T-helper 2 cell treated with Interferon-gamma antibody and Interleukin-4, amounts not matched to agents 5 μg/mL and 100 μg/mL, for 36 hours (primary cell): ENCODE results near the gene STK10.

Source experiments
- DNase-seq: peaks from one replicate; pipeline ENCODE4 v3.0.0; 2021; ENCODE audit warnings: low spot score
- H3K27ac Mint-ChIP-seq: one replicate; pipeline ENCODE4 v1.8.0; 2021; ENCODE audit warnings: mild to moderate bottlenecking, mixed read lengths
- H3K27me3 Mint-ChIP-seq: one replicate; pipeline ENCODE4 v1.8.0; 2021; ENCODE audit warnings: low read depth, mixed read lengths
- H3K36me3 Mint-ChIP-seq: one replicate; pipeline ENCODE4 v1.8.0; 2021; ENCODE audit warnings: low read depth, mixed read lengths
- H3K4me1 Mint-ChIP-seq: one replicate; pipeline ENCODE4 v1.8.0; 2021; ENCODE audit warnings: low read depth, mixed read lengths
- H3K4me3 Mint-ChIP-seq: one replicate; pipeline ENCODE4 v1.8.0; 2022; ENCODE audit warnings: mild to moderate bottlenecking, moderate library complexity, mixed read lengths
- H3K9me3 Mint-ChIP-seq: one replicate; pipeline ENCODE4 v1.8.0; 2021; ENCODE audit warnings: mixed read lengths

The STK10 gene

GRCh38 chr5:172055421-172055820 lies 132.6 kb downstream of the STK10 start:
- DNase-seq: no peak
- no peaks in the 10 kb centered on the region for H3K9me3 Mint-ChIP-seq
- H3K27ac Mint-ChIP-seq: no peak overlapping the region
- no peaks in the 10 kb centered on the region for H3K27me3 Mint-ChIP-seq
- H3K4me1 Mint-ChIP-seq: peaks cover 4% of the 10 kb centered on the region
- H3K36me3 Mint-ChIP-seq: peaks cover 63% of the 10 kb centered on the region
- no peak overlapping the region for H3K4me3 Mint-ChIP-seq

- peaks cover 4% of the 10 kb centered on the region for H3K4me1 Mint-ChIP-seq
- H3K36me3 Mint-ChIP-seq: peaks cover 61% of the 10 kb centered on the region
- no peak overlapping the region for H3K4me3 Mint-ChIP-seq
- DNase-seq: no peak
- H3K27me3 Mint-ChIP-seq: no peaks in the 10 kb centered on the region
- H3K27ac Mint-ChIP-seq: no peak overlapping the region
- no peaks in the 10 kb centered on the region for H3K9me3 Mint-ChIP-seq
These were observed 133.3 kb downstream of the STK10 start for GRCh38 chr5:172054611-172055153.

GRCh38 chr5:172052450-172053236 lies 135.4 kb downstream of the STK10 start:
- H3K27me3 Mint-ChIP-seq: no peaks in the 10 kb centered on the region
- no peak overlapping the region for H3K27ac Mint-ChIP-seq
- H3K4me3 Mint-ChIP-seq: no peak overlapping the region
- DNase-seq: no peak
- peaks cover 69% of the 10 kb centered on the region for H3K36me3 Mint-ChIP-seq
- H3K9me3 Mint-ChIP-seq: no peaks in the 10 kb centered on the region
- peaks cover 4% of the 10 kb centered on the region for H3K4me1 Mint-ChIP-seq

- no peaks in the 10 kb centered on the region for H3K27me3 Mint-ChIP-seq
- no peak for DNase-seq
These were observed 136.2 kb downstream of the STK10 start for GRCh38 chr5:172051643-172052339.

GRCh38 chr5:172050080-172050479 lies 137.9 kb downstream of the STK10 start:
- H3K36me3 Mint-ChIP-seq: peaks cover 60% of the 10 kb centered on the region
- DNase-seq: no peak
- H3K9me3 Mint-ChIP-seq: no peaks in the 10 kb centered on the region
- H3K27ac Mint-ChIP-seq: no peak overlapping the region
- H3K27me3 Mint-ChIP-seq: no peaks in the 10 kb centered on the region
- H3K4me1 Mint-ChIP-seq: peaks cover 2% of the 10 kb centered on the region
- no peak overlapping the region for H3K4me3 Mint-ChIP-seq

More at GRCh38 chr5:172051643-172052339, 136.2 kb downstream of the STK10 start:
- Mint-ChIP-seq H3K36me3 (peaks cover 67% of the 10 kb centered on the region), H3K4me1 (peaks cover 3% of the 10 kb centered on the region), H3K9me3 (no peaks in the 10 kb centered on the region), H3K4me3 (no peak overlapping the region), H3K27ac (no peak overlapping the region)

- H3K27me3 Mint-ChIP-seq: no peaks in the 10 kb centered on the region
- H3K36me3 Mint-ChIP-seq: peaks cover 66% of the 10 kb centered on the region
- no peak overlapping the region for H3K4me3 Mint-ChIP-seq
- no peaks in the 10 kb centered on the region for H3K9me3 Mint-ChIP-seq
- no peak for DNase-seq
- H3K4me1 Mint-ChIP-seq: peaks cover 2% of the 10 kb centered on the region
- H3K27ac Mint-ChIP-seq: no peak overlapping the region
These were observed 138.7 kb downstream of the STK10 start for GRCh38 chr5:172049226-172049796.

- H3K4me1 Mint-ChIP-seq: peaks cover 2% of the 10 kb centered on the region
- no peak overlapping the region for H3K4me3 Mint-ChIP-seq
- H3K27me3 Mint-ChIP-seq: no peaks in the 10 kb centered on the region
- peaks cover 67% of the 10 kb centered on the region for H3K36me3 Mint-ChIP-seq
- DNase-seq: no peak
- H3K27ac Mint-ChIP-seq: peak overlapping the region; percentile 57
- no peaks in the 10 kb centered on the region for H3K9me3 Mint-ChIP-seq
These were observed 139.4 kb downstream of the STK10 start for GRCh38 chr5:172048539-172049101.

- H3K9me3 Mint-ChIP-seq: no peaks in the 10 kb centered on the region
- DNase-seq: no peak
- no peaks in the 10 kb centered on the region for H3K27me3 Mint-ChIP-seq
- peak overlapping the region; percentile 57 for H3K27ac Mint-ChIP-seq
- peaks cover 67% of the 10 kb centered on the region for H3K36me3 Mint-ChIP-seq
- H3K4me3 Mint-ChIP-seq: no peak overlapping the region
- H3K4me1 Mint-ChIP-seq: peaks cover 2% of the 10 kb centered on the region
These were observed 139.9 kb downstream of the STK10 start for GRCh38 chr5:172048170-172048422.

GRCh38 chr5:172046593-172046992 lies 141.4 kb downstream of the STK10 start:
- no peaks in the 10 kb centered on the region for H3K27me3 Mint-ChIP-seq
- H3K27ac Mint-ChIP-seq: no peak overlapping the region
- peaks cover 63% of the 10 kb centered on the region for H3K36me3 Mint-ChIP-seq
- H3K4me3 Mint-ChIP-seq: no peak overlapping the region
- H3K9me3 Mint-ChIP-seq: no peaks in the 10 kb centered on the region
- DNase-seq: no peak
- H3K4me1 Mint-ChIP-seq: peaks cover 2% of the 10 kb centered on the region

- no peak overlapping the region for H3K27ac Mint-ChIP-seq
- no peak for DNase-seq
- H3K27me3 Mint-ChIP-seq: no peaks in the 10 kb centered on the region
- no peak overlapping the region for H3K4me3 Mint-ChIP-seq
- peaks cover 2% of the 10 kb centered on the region for H3K4me1 Mint-ChIP-seq
- no peaks in the 10 kb centered on the region for H3K9me3 Mint-ChIP-seq
- H3K36me3 Mint-ChIP-seq: peaks cover 54% of the 10 kb centered on the region
These were observed 142.8 kb downstream of the STK10 start for GRCh38 chr5:172045315-172045632.

- peaks cover 51% of the 10 kb centered on the region for H3K36me3 Mint-ChIP-seq
- no peaks in the 10 kb centered on the region for H3K27me3 Mint-ChIP-seq
- H3K27ac Mint-ChIP-seq: no peak overlapping the region
- no peak overlapping the region for H3K4me3 Mint-ChIP-seq
- H3K4me1 Mint-ChIP-seq: peaks cover 4% of the 10 kb centered on the region
- no peak for DNase-seq
- no peaks in the 10 kb centered on the region for H3K9me3 Mint-ChIP-seq
These were observed 143.3 kb downstream of the STK10 start for GRCh38 chr5:172044631-172045314.

GRCh38 chr5:172043865-172044264 lies 144.2 kb downstream of the STK10 start:
- Mint-ChIP-seq H3K36me3 (peaks cover 45% of the 10 kb centered on the region), H3K4me3 (no peak overlapping the region), H3K27me3 (no peaks in the 10 kb centered on the region), H3K9me3 (no peaks in the 10 kb centered on the region), H3K4me1 (peaks cover 4% of the 10 kb centered on the region), H3K27ac (no peak overlapping the region)
- DNase-seq: no peak

- DNase-seq: no peak
- no peak overlapping the region for H3K4me3 Mint-ChIP-seq
- no peak overlapping the region for H3K27ac Mint-ChIP-seq
- H3K27me3 Mint-ChIP-seq: no peaks in the 10 kb centered on the region
- no peaks in the 10 kb centered on the region for H3K9me3 Mint-ChIP-seq
- H3K4me1 Mint-ChIP-seq: peaks cover 2% of the 10 kb centered on the region
- H3K36me3 Mint-ChIP-seq: peaks cover 35% of the 10 kb centered on the region
These were observed 145.8 kb downstream of the STK10 start for GRCh38 chr5:172042183-172042582.

GRCh38 chr5:172038167-172038566 lies 149.9 kb downstream of the STK10 start:
- no peaks in the 10 kb centered on the region for H3K27me3 Mint-ChIP-seq
- peaks cover 11% of the 10 kb centered on the region for H3K4me1 Mint-ChIP-seq
- H3K36me3 Mint-ChIP-seq: peaks cover 6% of the 10 kb centered on the region
- no peak for DNase-seq
- no peak overlapping the region for H3K4me3 Mint-ChIP-seq
- no peaks in the 10 kb centered on the region for H3K9me3 Mint-ChIP-seq
- no peak overlapping the region for H3K27ac Mint-ChIP-seq
